BE2C (cell line): Measurements from ENCODE around the gene NEO1.

Experiments
- DNase-seq: peaks from one replicate; pipeline ENCODE4 v3.0.0-alpha.2; 2020
- H3K27me3 ChIP-seq: fragments of 250-450 bp; sonication (Bioruptor Pico); 2 replicates; pipeline ENCODE4 v1.5.1; 2020; ENCODE audit warnings: mild to moderate bottlenecking
- H3K36me3 ChIP-seq: fragments of 250-450 bp; sonication (Bioruptor Pico); 2 replicates; pipeline ENCODE4 v1.5.1; 2020; ENCODE audit warnings: mild to moderate bottlenecking
- H3K4me1 ChIP-seq: fragments of 250-450 bp; sonication (Bioruptor Pico); 2 replicates; pipeline ENCODE4 v1.5.1; 2020
- H3K4me3 ChIP-seq: 2 replicates; pipeline ENCODE4 v1.5.1; 2011; ENCODE audit warnings: low read depth, low read length
- H3K9me3 ChIP-seq: fragments of 250-450 bp; sonication (Bioruptor Pico); 2 replicates; pipeline ENCODE4 v1.5.1; 2020
- CTCF ChIP-seq: IDR thresholded peaks from 2 replicates; pipeline ENCODE4 v1.5.1; 2012; ENCODE audit warnings: mild to moderate bottlenecking, low read depth, low read length

The NEO1 gene

GRCh38 chr15:73330206-73331051 lies 278.2 kb downstream of the NEO1 start:
- H3K27me3 ChIP-seq, result no peaks in the 10 kb centered on the region
- H3K4me1 ChIP-seq, result no peaks in the 10 kb centered on the region
- no peak for DNase-seq
- no peak for TF ChIP-seq CTCF
- H3K9me3 ChIP-seq, result no peaks in the 10 kb centered on the region
- H3K36me3 ChIP-seq, result no peaks in the 10 kb centered on the region
- no peak overlapping the region for H3K4me3 ChIP-seq

- no peak for TF ChIP-seq CTCF
- no peak for DNase-seq
Observed at GRCh38 chr15:73331501-73331900, 279.2 kb downstream of the NEO1 start.

GRCh38 chr15:73331991-73332925 lies 280.0 kb downstream of the NEO1 start:
- Histone ChIP-seq H3K4me1 (no peaks in the 10 kb centered on the region), H3K9me3 (no peaks in the 10 kb centered on the region), H3K4me3 (no peak overlapping the region), H3K36me3 (no peaks in the 10 kb centered on the region), H3K27me3 (no peaks in the 10 kb centered on the region)
- TF ChIP-seq CTCF, result no peak
- no peak for DNase-seq

More at GRCh38 chr15:73331501-73331900, 279.2 kb downstream of the NEO1 start:
- H3K27me3 ChIP-seq, result no peaks in the 10 kb centered on the region
- H3K36me3 ChIP-seq, result no peaks in the 10 kb centered on the region
- H3K4me3 ChIP-seq, result no peak overlapping the region
- no peaks in the 10 kb centered on the region for H3K4me1 ChIP-seq
- H3K9me3 ChIP-seq, result no peaks in the 10 kb centered on the region

GRCh38 chr15:73333001-73333400 lies 280.7 kb downstream of the NEO1 start:
- TF ChIP-seq CTCF, result no peak
- Histone ChIP-seq H3K9me3 (no peaks in the 10 kb centered on the region), H3K27me3 (no peaks in the 10 kb centered on the region), H3K4me3 (no peak overlapping the region), H3K4me1 (no peaks in the 10 kb centered on the region), H3K36me3 (no peaks in the 10 kb centered on the region)
- DNase-seq, result no peak

- DNase-seq, result no peak
- H3K4me1 ChIP-seq, result no peaks in the 10 kb centered on the region
- no peaks in the 10 kb centered on the region for H3K27me3 ChIP-seq
- no peak for TF ChIP-seq CTCF
- H3K36me3 ChIP-seq, result no peaks in the 10 kb centered on the region
- no peak overlapping the region for H3K4me3 ChIP-seq
- no peaks in the 10 kb centered on the region for H3K9me3 ChIP-seq
Observed at GRCh38 chr15:73334086-73334485, 281.8 kb downstream of the NEO1 start.
